Adipocyte (in vitro differentiated cells): Measurements from ENCODE around the gene TMOD3.

Experiments used
- DNase-seq: peaks from one replicate; pipeline ENCODE4 v3.0.0-alpha.2; 2015; ENCODE audit warnings: low read depth
- H3K27me3 ChIP-seq: replicated peaks from 2 replicates; pipeline ENCODE4 v1.7.0; 2013; ENCODE audit warnings: mild to moderate bottlenecking, low read length, moderate library complexity; ENCODE audit not compliant: control insufficient read depth, insufficient read depth
- H3K36me3 ChIP-seq: 2 replicates; pipeline ENCODE4 v1.7.0; 2013; ENCODE audit warnings: low read length, mild to moderate bottlenecking, moderate library complexity; ENCODE audit not compliant: control insufficient read depth, insufficient read depth, severe bottlenecking
- H3K4me1 ChIP-seq: 2 replicates; pipeline ENCODE4 v1.7.0; 2013; ENCODE audit warnings: mild to moderate bottlenecking, low read length, moderate library complexity; ENCODE audit not compliant: control insufficient read depth, insufficient read depth
- H3K4me3 ChIP-seq: 2 replicates; pipeline ENCODE4 v1.7.0; 2013; ENCODE audit warnings: mild to moderate bottlenecking, low read length, moderate library complexity
- H3K9ac ChIP-seq: 2 replicates; pipeline ENCODE4 v1.7.0; 2013; ENCODE audit warnings: mild to moderate bottlenecking, low read length, moderate library complexity
- H3K9me3 ChIP-seq: 2 replicates; pipeline ENCODE4 v1.7.0; 2013; ENCODE audit warnings: mild to moderate bottlenecking, low read length, moderate library complexity; ENCODE audit not compliant: control insufficient read depth

TMOD3 gene

DNA sequence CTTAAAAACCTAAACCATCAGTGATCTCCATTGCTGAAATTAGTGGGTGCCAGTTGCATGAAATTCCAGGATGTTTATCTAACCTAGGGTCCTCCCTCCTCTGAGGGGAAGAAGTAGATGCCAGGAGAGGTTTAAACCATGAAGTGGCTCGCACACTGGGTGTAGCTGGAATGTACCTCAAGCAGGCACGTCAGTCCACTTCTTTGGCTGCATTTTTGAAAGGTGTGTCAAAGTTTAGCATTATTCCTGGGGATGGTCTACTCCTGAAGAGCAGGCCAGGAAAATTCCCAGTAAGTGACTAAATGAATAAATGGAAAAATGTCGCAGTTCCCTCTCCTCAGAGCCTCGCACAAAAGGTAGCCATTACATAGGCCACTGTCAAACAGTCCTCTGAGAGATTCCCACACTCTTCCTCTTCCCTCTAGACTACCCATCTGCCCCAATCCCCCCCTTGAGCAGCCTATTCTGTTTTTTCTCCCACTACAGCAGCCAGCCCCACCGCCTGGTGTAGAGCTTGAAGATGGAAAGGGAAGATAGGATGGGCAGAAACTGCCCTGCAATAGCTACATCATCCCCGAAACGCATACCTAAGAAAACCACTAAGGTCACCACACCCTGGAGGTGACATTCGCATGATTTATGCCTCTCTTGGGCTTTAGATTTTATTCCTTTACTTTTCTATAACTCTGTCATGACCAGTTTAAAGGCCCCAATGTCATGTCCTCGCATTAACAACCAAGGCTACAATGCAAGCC, 655 bp upstream of the TMOD3 start:
- Histone ChIP-seq H3K27me3 (no peaks in the 10 kb centered on the region), H3K4me3 (peak overlapping the region; percentile 86), H3K36me3 (no peaks in the 10 kb centered on the region), H3K9me3 (no peaks in the 10 kb centered on the region), H3K4me1 (peaks cover 13% of the 10 kb centered on the region), H3K9ac (no peak overlapping the region)
- no peak for DNase-seq

DNA sequence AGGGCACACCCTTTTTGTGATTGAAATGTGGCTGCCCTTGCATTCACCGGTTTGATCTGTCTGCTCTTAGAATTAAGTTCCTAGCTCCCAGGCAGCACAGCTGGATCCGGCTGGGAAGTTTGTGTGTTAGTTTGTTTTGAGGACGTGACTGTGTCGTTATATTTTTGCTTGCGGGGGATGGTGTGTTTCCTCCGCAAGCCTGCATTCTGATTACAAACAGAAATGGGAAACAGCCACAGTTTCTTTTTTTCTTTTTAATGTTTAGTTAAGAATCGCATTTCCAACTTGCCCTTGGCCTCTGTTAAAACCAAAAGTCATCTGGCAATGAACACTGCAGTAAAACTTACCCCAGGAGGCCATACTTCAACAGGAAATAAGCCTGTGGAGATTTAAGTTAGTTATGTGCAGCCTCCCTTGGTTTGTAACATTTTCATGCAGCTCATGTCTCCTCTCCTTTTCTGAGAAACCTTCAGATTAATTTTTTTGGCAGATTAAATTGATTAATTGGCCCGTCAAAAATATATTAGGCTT, 888 bp downstream of the TMOD3 start:
- Histone ChIP-seq H3K9me3 (no peaks in the 10 kb centered on the region), H3K4me3 (peak overlapping the region; percentile 86), H3K9ac (peak overlapping the region; percentile 84), H3K36me3 (no peaks in the 10 kb centered on the region), H3K4me1 (peaks cover 13% of the 10 kb centered on the region), H3K27me3 (no peaks in the 10 kb centered on the region)
- peak; percentile 71 for DNase-seq

DNA sequence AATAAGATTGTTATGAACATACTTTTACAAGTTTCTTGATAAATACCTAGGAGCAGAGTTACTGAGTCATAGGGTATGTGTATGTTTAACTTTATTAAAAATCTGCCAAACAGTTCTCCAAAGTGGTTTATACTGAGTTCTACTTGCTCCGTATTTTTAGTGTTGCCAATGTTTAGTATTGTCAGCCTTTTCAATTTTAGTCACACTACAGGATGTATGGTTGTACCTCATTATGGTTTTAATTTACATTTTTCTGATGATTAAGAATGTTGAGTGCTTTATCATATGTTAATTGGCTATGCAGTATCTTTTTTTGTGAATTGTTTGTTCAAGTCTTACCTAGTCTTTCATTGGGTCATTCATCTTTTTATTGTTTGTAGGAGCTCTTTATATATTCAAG, 4.3 kb downstream of the TMOD3 start:
- DNase-seq = no peak
- Histone ChIP-seq H3K27me3 (no peaks in the 10 kb centered on the region), H3K4me1 (peaks cover 18% of the 10 kb centered on the region), H3K4me3 (no peak overlapping the region), H3K9ac (no peak overlapping the region), H3K36me3 (no peaks in the 10 kb centered on the region), H3K9me3 (no peaks in the 10 kb centered on the region)

DNA sequence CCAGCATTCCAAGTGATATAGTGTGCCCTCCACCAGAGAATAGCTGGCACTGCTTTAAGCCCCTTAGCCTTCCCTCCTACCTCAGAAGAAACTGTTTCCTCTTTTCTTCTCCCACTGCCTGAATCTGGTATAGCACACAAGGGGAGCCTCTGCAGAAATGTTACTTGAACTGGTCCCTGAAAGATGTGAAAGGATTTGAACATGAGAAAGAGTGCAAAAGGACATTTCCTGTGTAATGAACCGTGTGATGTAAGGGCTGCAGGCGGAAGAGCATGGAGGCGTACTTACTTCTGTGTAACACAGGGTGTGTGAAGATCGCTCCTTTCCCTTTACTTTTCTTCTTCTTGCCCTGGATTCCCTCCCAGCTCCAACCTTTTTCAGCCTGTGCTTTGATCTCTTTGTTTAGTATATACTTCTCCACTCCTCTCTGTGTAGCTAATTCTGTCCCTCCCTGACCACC, 8.4 kb downstream of the TMOD3 start:
- DNase-seq = no peak
- no peaks in the 10 kb centered on the region for H3K9me3 ChIP-seq
- H3K4me3 ChIP-seq = no peak overlapping the region
- no peak overlapping the region for H3K9ac ChIP-seq
- H3K27me3 ChIP-seq = no peaks in the 10 kb centered on the region
- H3K36me3 ChIP-seq = no peaks in the 10 kb centered on the region
- H3K4me1 ChIP-seq = peaks cover 8% of the 10 kb centered on the region

DNA sequence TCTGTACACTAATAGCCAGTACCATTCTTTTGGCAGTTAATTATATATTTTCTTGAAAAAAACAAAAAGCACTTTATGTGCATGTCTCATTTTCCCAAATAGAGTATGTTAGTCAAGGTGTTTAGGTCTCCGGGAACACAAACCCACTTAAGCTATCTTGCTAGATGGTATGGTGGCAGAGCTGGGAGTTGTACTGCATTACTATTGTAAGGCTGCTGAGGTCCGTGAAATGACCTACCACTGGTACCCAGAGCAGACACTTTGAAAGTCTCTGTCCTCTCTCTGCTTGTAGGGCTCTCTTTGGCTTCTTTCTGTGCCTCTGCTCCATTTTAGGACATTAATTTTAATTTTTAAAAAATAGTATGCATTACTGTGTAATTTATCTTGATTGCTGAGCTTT, 8.8 kb downstream of the TMOD3 start:
- Histone ChIP-seq H3K9me3 (no peaks in the 10 kb centered on the region), H3K4me3 (no peak overlapping the region), H3K36me3 (no peaks in the 10 kb centered on the region), H3K4me1 (peaks cover 12% of the 10 kb centered on the region), H3K9ac (no peak overlapping the region), H3K27me3 (no peaks in the 10 kb centered on the region)
- no peak for DNase-seq

DNA sequence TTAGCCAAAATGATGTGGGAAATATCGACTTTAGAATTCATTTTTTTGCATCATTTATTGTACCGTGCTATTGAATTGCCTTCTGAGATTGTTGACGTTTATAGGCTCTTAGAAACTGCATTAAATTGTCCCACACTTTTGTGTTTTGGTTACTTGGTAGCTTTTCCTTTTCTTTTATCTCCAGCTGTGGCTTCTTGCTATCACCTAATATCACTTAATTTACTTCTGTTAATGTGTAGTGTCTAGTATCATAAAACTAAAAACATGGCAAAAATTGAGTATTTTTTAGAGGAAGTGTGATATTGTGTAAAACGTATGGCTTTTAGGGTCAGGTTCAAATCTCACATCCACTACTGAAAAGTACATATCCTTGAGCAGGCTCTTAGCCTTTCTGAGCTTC, 11.2 kb downstream of the TMOD3 start:
- no peak for DNase-seq
- Histone ChIP-seq H3K36me3 (no peaks in the 10 kb centered on the region), H3K4me1 (peaks cover 18% of the 10 kb centered on the region), H3K9me3 (no peaks in the 10 kb centered on the region), H3K9ac (no peak overlapping the region), H3K4me3 (no peak overlapping the region), H3K27me3 (no peaks in the 10 kb centered on the region)

DNA sequence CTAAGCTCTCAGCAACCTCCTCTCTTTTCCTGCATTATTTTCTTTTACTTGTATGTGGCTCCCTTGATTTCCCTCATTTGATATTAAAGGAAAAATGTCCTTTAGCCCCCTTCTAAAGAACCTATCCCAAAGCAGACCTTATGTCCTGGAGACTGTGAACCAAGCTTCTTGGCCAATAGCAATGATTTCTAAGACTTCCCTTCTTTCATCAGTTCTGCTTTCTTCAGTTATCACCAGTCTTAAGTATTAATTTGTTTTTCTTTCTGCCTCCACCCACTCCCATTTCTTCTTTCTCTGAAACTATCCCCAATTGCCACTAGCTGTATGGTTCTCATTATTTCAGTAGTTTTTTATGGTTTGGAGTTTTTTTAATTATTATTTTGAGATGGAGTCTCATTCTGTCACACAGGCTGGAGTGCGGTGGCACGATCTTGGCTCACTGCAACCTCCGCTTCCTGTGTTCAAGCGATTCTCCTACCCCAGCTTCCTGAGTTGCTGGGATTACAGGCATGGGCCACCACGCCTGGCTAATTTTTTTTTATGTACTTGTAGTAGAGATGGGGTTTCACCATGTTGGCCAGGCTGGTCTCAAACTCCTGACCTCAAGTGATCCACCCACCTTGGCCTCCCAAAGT, 12.1 kb downstream of the TMOD3 start:
- H3K9ac ChIP-seq = no peak overlapping the region
- no peaks in the 10 kb centered on the region for H3K27me3 ChIP-seq
- no peak for DNase-seq
- H3K36me3 ChIP-seq = no peaks in the 10 kb centered on the region
- no peak overlapping the region for H3K4me3 ChIP-seq
- H3K4me1 ChIP-seq = peaks cover 26% of the 10 kb centered on the region
- no peaks in the 10 kb centered on the region for H3K9me3 ChIP-seq

DNA sequence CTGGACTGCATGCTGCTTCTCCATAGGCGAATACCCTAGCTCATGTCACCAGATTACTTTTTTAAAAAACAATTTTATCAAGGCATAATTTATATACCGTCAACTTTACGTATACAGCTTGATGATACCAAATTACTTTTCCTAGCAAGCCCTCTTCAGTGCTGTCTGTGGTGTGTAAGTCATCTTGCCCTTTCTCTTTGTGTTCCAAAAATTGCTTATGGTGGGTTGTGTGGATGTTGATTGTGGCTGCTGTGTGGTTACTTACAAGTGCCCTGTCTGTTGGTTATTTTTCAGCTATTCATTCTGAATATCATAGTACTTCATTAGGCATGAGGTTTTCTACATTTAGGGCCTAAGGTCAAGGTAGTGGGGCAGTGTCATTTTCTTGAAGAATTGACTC, 12.8 kb downstream of the TMOD3 start:
- Histone ChIP-seq H3K36me3 (no peaks in the 10 kb centered on the region), H3K9ac (no peak overlapping the region), H3K27me3 (no peaks in the 10 kb centered on the region), H3K4me3 (no peak overlapping the region), H3K9me3 (no peaks in the 10 kb centered on the region), H3K4me1 (peaks cover 33% of the 10 kb centered on the region)
- DNase-seq = no peak

DNA sequence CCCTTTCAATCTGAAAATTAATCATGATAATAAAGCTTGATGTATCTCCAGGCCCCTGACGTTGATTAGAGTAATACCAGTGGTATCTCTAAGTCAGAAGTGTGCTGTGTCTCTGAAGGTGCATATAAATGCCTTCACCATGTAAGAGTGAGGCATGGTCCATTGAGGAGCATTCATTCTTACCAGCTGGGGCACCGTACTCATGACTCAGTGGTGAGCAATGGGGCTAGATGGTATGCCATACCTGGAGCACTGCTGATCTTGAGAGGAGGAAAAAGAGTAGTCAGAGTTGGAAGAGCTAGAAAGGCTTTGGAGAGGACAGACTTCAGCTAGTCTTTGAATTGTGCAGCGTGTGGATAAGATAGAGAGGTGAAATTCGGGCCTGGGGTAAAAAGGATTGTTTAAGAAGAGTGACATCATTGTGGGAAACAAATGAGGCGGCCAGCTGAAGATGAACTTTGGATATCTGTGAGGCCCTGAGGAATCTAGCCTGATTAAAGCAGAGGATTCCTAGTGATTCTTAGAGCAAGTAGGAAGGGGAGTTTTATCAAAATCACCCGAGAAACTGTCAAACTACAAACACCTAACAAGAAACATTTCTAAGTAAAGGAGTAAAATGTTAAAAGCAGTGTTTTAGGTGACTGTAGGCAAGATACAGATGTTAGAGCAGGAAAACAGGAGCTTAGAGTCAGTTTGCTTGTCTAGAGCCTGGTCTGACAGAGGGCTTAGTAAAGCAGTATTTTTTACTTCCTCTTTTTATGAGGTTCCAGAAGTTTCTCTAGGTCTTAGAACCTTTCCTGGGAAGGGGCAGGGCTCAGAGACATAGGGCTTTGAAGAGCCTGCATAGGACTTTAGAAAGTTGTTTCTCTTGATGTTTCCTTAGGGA, 13.6 kb downstream of the TMOD3 start:
- no peak overlapping the region for H3K4me3 ChIP-seq

DNA sequence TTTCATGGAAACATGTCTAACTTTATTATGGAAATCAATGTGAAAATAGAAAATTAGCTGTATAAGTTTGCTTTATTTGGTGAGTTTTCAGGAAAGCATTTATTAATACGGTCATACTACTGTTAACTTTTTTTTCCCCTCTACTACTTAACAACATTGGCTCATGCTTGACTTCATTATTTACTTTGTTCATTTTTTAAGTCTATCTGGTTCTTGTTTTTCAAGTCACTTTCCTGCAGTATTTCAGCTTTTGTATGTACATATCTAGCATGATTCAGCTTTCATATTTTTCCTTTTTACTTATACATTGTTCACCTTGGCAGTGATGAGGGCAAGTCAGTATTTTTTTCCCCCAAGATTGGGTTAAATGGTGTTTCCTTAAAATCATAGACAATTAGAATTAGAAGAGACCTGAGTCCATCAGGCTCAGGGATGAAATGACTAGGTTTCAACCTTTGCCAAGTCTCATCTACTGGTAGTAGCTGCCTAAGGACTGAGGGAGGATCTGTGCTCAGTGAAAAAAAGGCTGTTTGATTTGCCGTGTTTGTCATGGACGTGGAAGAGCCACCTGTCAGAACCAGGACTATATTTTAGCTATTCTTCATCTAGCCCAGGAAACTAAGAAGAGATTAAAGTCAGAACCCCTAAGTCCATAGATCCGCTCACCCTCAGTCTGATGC, 15.4 kb downstream of the TMOD3 start:
- no peak overlapping the region for H3K4me3 ChIP-seq
- DNase-seq = no peak
- H3K36me3 ChIP-seq = no peaks in the 10 kb centered on the region
- H3K9ac ChIP-seq = no peak overlapping the region
- H3K27me3 ChIP-seq = no peaks in the 10 kb centered on the region
- no peaks in the 10 kb centered on the region for H3K9me3 ChIP-seq
- H3K4me1 ChIP-seq = peaks cover 46% of the 10 kb centered on the region

More for the DNA sequence above, 13.6 kb downstream of the TMOD3 start:
- Histone ChIP-seq H3K36me3 (no peaks in the 10 kb centered on the region), H3K27me3 (no peaks in the 10 kb centered on the region), H3K9ac (no peak overlapping the region), H3K9me3 (no peaks in the 10 kb centered on the region), H3K4me1 (peaks cover 29% of the 10 kb centered on the region)
- DNase-seq = no peak
